HT-29 (cell line): Measurements from ENCODE around the gene ACYP2. TPM values are rescaled to one million over a fixed set of nuclear protein-coding genes. Genes with fewer than 3 reads are reported as not detected.

Source experiments
- DNase-seq: peaks from one replicate; pipeline ENCODE4 v3.0.0-alpha.2; 2015; ENCODE audit warnings: low spot score
- total RNA-seq: library from RNA; depleted of rRNA; stranded (reverse); fragments of >200 nt; shearing (Covaris generic); gene quantifications from 2 replicates; pipeline ENCODE4 v1.2.3, GENCODE V29; 2014

Gene ACYP2
- total RNA-seq, 1 experiment from 2014 or later, result 8.4 TPM

GRCh38 chr2:54212456-54212855, 97.0 kb downstream of the ACYP2 start:
- no peak for DNase-seq

DNA sequence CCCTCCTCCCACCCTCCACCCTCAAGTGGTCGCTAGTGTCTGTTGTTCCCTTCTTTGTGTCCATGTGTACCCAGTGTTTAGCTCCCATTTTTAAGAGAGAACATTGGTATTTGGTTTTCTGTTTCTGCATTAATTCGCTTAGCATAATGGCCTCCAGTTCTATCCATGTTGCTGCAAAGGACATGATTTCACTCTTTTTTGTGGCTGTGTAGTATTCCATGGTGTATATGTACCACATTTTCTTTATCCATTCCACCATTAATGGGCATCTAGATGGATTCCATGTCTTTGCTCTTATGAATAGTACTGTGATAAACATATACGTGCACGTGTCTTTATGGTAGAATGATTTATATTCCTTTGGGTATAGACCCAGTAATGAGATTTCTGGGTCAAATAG, 97.7 kb downstream of the ACYP2 start:
- no peak for DNase-seq

DNA sequence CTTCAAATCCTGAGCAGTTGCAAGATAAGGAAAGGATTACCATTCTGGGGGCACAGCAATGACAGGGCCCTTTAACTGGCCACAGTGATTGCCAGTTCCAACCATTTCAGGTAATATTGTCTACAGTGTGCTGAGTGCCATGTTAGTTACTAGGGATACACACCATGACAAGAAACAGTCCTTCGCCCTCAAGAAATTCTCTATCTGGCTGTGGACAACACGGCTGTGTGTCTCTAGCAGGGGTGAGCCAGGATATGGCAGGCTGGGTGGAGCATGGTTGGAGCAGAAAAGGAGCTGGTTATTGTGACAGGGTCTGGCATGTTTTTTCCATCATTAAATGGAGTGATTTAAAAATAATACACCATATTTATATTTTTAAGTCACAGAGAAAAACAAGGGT, 109.6 kb downstream of the ACYP2 start:
- DNase-seq, result no peak

GRCh38 chr2:54226260-54226659, 110.8 kb downstream of the ACYP2 start:
- peak; percentile 13 for DNase-seq

DNA sequence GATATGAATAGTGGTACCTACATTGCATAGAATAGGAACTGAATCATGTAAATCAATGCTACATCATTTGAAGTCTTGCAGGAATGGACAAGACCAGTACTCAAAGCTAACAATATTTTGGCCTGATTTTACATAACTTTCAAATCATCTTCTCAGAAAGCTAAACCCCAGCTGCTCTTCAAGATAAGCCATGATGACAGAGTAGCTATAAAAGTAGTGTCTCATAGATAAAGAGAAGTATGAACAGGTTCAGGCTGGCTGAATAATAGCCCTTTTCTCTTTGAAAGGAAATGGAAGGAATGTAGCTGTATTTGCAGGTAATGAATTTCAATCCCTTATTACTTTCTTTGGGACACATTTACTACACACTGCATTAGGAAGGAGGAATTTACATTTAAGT, 112.4 kb downstream of the ACYP2 start:
- DNase-seq, result no peak

DNA sequence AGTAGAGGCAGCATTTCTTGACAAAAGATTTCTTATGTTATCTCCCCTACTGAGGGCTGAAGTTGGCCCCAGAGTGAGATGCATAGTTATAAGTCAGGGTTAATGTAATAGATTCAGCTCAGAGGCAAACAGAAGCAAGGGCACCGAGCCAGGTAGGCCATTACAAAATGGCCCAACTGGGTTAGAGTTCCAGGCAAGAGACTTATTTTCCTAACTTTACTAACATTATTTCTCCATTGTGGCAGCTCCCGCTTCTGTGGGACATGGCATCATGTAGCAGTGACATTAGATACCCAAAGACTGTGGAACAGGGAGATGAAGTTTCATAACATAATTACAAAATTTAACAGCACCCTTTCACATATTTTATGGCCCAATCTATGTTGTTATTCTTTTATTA, 113.5 kb downstream of the ACYP2 start:
- DNase-seq, result no peak

GRCh38 chr2:54233832-54234649, 118.6 kb downstream of the ACYP2 start:
- no peak for DNase-seq

DNA sequence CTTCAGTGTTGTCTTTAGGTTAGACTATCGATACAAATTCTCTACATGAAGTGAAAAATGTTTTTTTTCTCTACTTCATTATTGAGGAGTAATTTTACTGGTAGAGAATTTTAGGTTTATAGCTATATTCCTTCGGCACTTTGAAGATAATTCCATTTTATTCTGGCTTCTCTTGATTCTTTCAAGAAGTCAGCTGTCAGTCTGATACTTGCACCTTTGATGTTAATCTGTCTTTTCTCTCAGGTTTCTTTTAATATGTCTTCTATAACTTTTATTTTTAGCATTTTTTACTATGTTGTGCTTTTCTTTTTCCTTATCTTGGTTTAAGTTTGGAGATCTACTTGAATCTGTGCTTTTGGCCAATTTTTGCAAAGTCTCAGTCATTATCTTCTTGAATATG, 122.0 kb downstream of the ACYP2 start:
- DNase-seq, result no peak

DNA sequence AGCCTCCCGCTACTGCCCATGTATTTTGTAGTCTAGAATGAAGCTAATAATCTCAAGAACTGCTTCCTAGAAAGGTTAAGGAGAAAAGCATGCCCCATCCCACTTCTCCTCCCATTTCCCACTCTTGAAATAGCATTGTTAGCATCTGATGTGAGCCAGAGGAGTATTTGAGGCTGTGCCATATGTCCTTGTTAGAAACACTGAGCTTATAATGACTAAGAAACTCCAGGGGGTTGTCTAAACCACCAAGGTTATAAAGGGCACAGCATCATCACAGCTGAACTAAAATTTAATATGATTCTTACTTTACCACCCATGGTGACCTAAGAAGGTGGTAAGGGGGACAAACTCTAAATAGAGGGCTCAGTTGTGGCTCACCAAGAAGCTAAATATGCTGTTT, 124.0 kb downstream of the ACYP2 start:
- no peak for DNase-seq

- DNase-seq, result no peak
These were observed 125.4 kb downstream of the ACYP2 start for GRCh38 chr2:54240515-54241469.

- no peak for DNase-seq
These were observed 131.7 kb downstream of the ACYP2 start for GRCh38 chr2:54247115-54247514.

- DNase-seq, result no peak
These were observed 134.2 kb downstream of the ACYP2 start for GRCh38 chr2:54249629-54250028.

DNA sequence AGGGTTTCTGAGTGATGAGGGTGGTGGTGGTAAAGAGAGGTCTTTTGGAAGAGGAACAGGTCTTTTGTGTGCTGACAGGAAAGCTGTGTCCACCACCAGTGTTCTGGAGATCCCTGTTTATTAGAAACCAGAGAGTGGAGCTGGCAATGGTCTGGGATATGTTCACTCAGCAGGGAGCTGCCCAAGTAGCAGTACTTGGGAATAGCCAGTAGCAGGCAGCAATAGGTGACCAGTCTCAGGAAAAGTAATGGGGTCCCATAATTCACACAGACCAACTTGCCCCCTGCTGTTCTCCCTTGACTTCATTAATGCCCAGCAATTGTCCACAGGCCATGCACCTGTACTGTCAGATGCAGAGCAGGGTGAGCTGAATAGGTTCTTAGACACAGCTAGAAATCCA, 138.8 kb downstream of the ACYP2 start:
- no peak for DNase-seq

GRCh38 chr2:54255230-54256090, 140.0 kb downstream of the ACYP2 start:
- DNase-seq, result no peak

DNA sequence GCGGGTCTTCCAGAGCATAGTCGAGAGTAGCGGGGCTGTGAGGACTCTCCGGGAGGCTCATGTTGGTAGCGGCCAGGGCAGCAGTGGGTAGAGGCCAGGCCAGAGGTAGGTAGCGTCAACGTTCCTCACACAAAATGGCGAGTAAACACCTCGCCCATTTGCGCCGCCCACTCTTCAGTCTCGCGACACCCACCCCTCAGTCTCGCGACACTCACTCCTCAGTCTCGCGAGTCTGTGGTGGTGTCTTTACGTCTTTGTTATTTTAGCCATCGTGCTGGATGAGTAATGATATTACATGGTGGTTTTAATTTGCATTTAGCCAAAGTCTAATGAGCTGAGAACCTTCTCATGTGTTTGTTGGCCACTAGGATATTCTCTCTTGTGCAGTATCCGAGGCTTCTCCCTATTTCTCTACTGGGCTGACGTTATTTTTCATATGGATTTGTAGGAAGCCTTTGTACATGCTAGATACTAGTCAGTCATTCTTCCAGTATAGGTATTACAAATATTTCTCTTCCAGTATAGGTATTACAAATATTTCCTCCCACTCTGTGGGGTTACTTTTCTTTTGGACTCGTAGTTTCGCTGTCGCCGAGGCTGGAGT, 140.8 kb downstream of the ACYP2 start, which contains the start of gene TSPYL6:
TSPYL6 (minus strand) TSS at position 139 of the 604 bp plus-strand sequence; CDS start at position 61, 78 bp downstream.
- no peak for DNase-seq

DNA sequence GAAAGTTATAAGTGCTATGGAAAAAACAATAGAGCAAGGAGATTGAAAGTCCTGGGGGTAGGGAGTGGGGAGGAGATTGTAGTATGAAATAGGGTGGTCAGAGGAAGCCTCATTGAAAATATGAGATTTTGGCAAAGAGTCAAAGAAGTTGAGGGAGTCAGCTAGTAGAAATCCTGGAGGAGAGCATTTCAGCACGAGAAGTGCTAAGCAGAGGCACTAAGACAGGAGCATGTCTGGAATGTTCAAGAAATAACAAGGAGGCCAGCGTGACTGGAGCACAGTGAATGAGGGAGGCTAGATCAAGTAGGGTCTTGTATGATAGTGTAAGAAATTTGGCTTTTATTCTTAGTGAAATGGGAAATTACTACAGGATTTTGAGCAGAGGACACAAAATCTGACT, 142.8 kb downstream of the ACYP2 start:
- no peak for DNase-seq

- no peak for DNase-seq
These were observed 144.2 kb downstream of the ACYP2 start for GRCh38 chr2:54259413-54260240.

- no peak for DNase-seq
These were observed 144.8 kb downstream of the ACYP2 start for GRCh38 chr2:54260241-54260595.

DNA sequence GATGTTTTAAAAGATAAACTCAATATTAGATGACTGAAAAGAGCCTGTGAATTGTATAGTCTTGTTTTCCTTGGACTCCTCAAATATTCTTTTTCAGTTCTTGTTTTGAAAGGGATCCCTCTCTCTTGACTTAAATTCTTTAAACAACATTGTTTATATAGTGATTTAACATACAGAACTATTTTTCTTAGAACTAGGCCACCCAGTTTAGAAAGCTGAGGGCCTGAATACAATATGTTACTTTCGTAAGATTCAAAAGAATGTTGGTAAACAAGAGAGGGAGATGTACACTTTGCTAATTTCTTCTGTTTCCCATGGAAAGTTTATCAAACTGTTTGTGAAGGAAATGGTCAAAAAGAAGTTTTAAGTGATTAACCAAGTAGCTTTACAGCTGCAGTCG, 146.1 kb downstream of the ACYP2 start:
- no peak for DNase-seq
